HCT116 (cell line): ENCODE results near the gene ZKSCAN4. TPM values are rescaled to one million over a fixed set of nuclear protein-coding genes. Genes with fewer than 3 reads are reported as not detected.
A peak's percentile ranks its signal among the peaks of the same experiment; 100 is the strongest.

Source experiments
- ATAC-seq: fragments of 200-7000 bp; cut with Tn5 transposase; 2 replicates; pipeline ENCODE4 v1.9.1; 2020; ENCODE audit warnings: mild to moderate bottlenecking, moderate library complexity
- BruUV-seq: library from RNA; stranded (reverse); fragments of 400-500 nt; replicated peaks from 2 replicates; lab custom pipeline; 2021; lab: Mats Ljungman, UMichigan
- CTCF ChIA-PET: fragments of 300-600 bp; sonication (Branson Sonifier 250); formaldehyde crosslinking; loops from one replicate; lab custom pipeline; 2021; ENCODE audit warnings: antibody characterized with exemption; lab: Charles Lee
- POLR2A ChIA-PET: fragments of 300-600, 350-600 bp; sonication (Branson Sonifier 250); formaldehyde crosslinking; loops from one replicate; lab custom pipeline; 2021; ENCODE audit warnings: antibody characterized with exemption; lab: Charles Lee
- RAD21 ChIA-PET, 2 experiments: fragments of 300-600 bp; sonication (Branson Sonifier 250); formaldehyde crosslinking; loops; one replicate each; lab custom pipeline; 2023; ENCODE audit warnings: low total read pairs in 2 of 2; ENCODE audit not compliant: uncharacterized antibody in 2 of 2, unreplicated experiment in 2 of 2, low non-redundant PET in 1 of 2; lab: Charles Lee
- DNase-seq: peaks from one replicate; pipeline ENCODE4 v3.0.0-alpha.2; 2010; ENCODE audit warnings: low read depth, low spot score
- H2AFZ ChIP-seq: fragments of 200-600 bp; shearing (Covaris generic), sonication (generic); 2 replicates; pipeline ENCODE4 v1.6.1; 2017; ENCODE audit warnings: low read depth, mixed run types, mixed read lengths, antibody characterized with exemption, low read length; ENCODE audit not compliant: poor library complexity, severe bottlenecking
- H3K27ac ChIP-seq: 2 replicates; pipeline ENCODE4 v1.5.1; 2012; ENCODE audit warnings: low read depth, low read length
- H3K27me3 ChIP-seq: fragments of 200-600 bp; sonication (generic); 2 replicates; pipeline ENCODE4 v1.6.1; 2016; ENCODE audit warnings: mixed run types, low read length, mixed read lengths; ENCODE audit not compliant: insufficient read depth
- H3K36me3 ChIP-seq, 2 experiments: fragments of 200-500 bp in 1 of 2; fragments of 200-600 bp in 1 of 2; sonication (Bioruptor generic) in 1 of 2; sonication (generic) in 1 of 2; 2 replicates each; pipeline versions ENCODE4 v1.5.1 to v1.6.1; 2014 to 2016; ENCODE audit warnings: low read length in 2 of 2, inconsistent platforms in 1 of 2, mixed read lengths in 1 of 2, mixed run types in 1 of 2; ENCODE audit not compliant: insufficient read depth in 2 of 2, control insufficient read depth in 1 of 2
- H3K4me1 ChIP-seq, 2 experiments: fragments of 200-600 bp in 1 of 2; sonication (generic) in 1 of 2; 2 replicates each; pipeline versions ENCODE4 v1.5.1 to v1.6.1; 2012 to 2017; ENCODE audit warnings: low read length in 2 of 2, inconsistent platforms in 1 of 2, mild to moderate bottlenecking in 1 of 2, mixed read lengths in 1 of 2, mixed run types in 1 of 2, moderate library complexity in 1 of 2; ENCODE audit not compliant: insufficient read depth in 2 of 2, control insufficient read depth in 1 of 2
- H3K4me2 ChIP-seq: fragments of 200-600 bp; sonication (generic); 2 replicates; pipeline ENCODE4 v1.6.1; 2017; ENCODE audit warnings: mixed run types, low read length, mixed read lengths
- H3K4me3 ChIP-seq, 2 experiments: fragments of 200-600 bp in 1 of 2; sonication (generic) in 1 of 2; replicated peaks in 1 of 2; 2 replicates each; pipeline ENCODE4 v1.5.1; 2011 to 2016; ENCODE audit warnings: low read length in 2 of 2, control low read depth in 1 of 2, low read depth in 1 of 2, mild to moderate bottlenecking in 1 of 2, mixed read lengths in 1 of 2, mixed run types in 1 of 2
- H3K79me2 ChIP-seq: fragments of 200-600 bp; sonication (generic); 2 replicates; pipeline ENCODE4 v1.6.1; 2017; ENCODE audit warnings: mild to moderate bottlenecking, mixed run types, low read length, moderate library complexity, mixed read lengths; ENCODE audit not compliant: insufficient read depth
- H3K9ac ChIP-seq: fragments of 200-600 bp; sonication (generic); 2 replicates; pipeline ENCODE4 v1.6.1; 2016; ENCODE audit warnings: low read length, mixed read lengths
- H3K9me2 ChIP-seq: fragments of 200-600 bp; sonication (generic), shearing (Covaris generic); 2 replicates; pipeline ENCODE4 v1.6.1; 2017; ENCODE audit warnings: mixed run types, mild to moderate bottlenecking, moderate library complexity; ENCODE audit not compliant: insufficient read depth
- H3K9me3 ChIP-seq, 2 experiments: fragments of 200-500 bp in 1 of 2; fragments of 200-600 bp in 1 of 2; sonication (Bioruptor generic) in 1 of 2; sonication (generic) in 1 of 2; 2 replicates each; pipeline ENCODE4 v1.6.1; 2014 to 2017; ENCODE audit warnings: low read length in 2 of 2, mixed read lengths in 2 of 2, inconsistent platforms in 1 of 2, low read depth in 1 of 2, mild to moderate bottlenecking in 1 of 2, mixed run types in 1 of 2, moderate library complexity in 1 of 2; ENCODE audit not compliant: control insufficient read depth in 1 of 2, insufficient read depth in 1 of 2
- H4K20me1 ChIP-seq: fragments of 200-600 bp; sonication (generic), shearing (Covaris generic); 2 replicates; pipeline ENCODE4 v1.6.1; 2017; ENCODE audit warnings: mixed run types, mild to moderate bottlenecking, moderate library complexity; ENCODE audit not compliant: insufficient read depth
- ATF3 ChIP-seq: IDR thresholded peaks from 2 replicates; pipeline ENCODE4 v1.6.1; 2012
- CEBPB ChIP-seq: IDR thresholded peaks from 2 replicates; pipeline ENCODE4 v1.6.1; 2012; ENCODE audit warnings: low read depth
- ELF1 ChIP-seq: IDR thresholded peaks from 2 replicates; pipeline ENCODE4 v1.6.1; 2012; ENCODE audit warnings: low read depth, borderline replicate concordance
- EZH2 ChIP-seq: fragments of 200-600 bp; sonication (generic); IDR thresholded peaks from 2 replicates; pipeline ENCODE4 v1.6.1; 2017; ENCODE audit warnings: antibody characterized with exemption, mixed run types
- EZH2phosphoT487 ChIP-seq: fragments of 200-600 bp; IDR thresholded peaks from 2 replicates; pipeline ENCODE4 v1.6.1; 2018; ENCODE audit warnings: antibody characterized with exemption, borderline replicate concordance
- FOSL1 ChIP-seq: IDR thresholded peaks from 2 replicates; pipeline ENCODE4 v1.6.1; 2012; ENCODE audit warnings: low read depth
- JUND ChIP-seq: IDR thresholded peaks from 2 replicates; pipeline ENCODE4 v1.6.1; 2012
- MAX ChIP-seq: IDR thresholded peaks from 2 replicates; pipeline ENCODE4 v1.6.1; 2012
- POLR2A ChIP-seq: IDR thresholded peaks from 2 replicates; pipeline ENCODE4 v1.7.0; 2011; ENCODE audit warnings: borderline replicate concordance; ENCODE audit not compliant: insufficient read depth, insufficient read length; ENCODE audit errors: extremely low read depth
- POLR2AphosphoS5 ChIP-seq: IDR thresholded peaks from 2 replicates; pipeline ENCODE4 v1.6.1; 2011; ENCODE audit warnings: mild to moderate bottlenecking, low read depth, low read length, moderate library complexity
- RAD21 ChIP-seq: IDR thresholded peaks from 2 replicates; pipeline ENCODE4 v1.6.1; 2012; ENCODE audit warnings: low read depth, mild to moderate bottlenecking
- REST ChIP-seq: IDR thresholded peaks from 2 replicates; pipeline ENCODE4 v1.6.1; 2012; ENCODE audit warnings: low read depth
- SIN3A ChIP-seq: IDR thresholded peaks from 2 replicates; pipeline ENCODE4 v1.6.1; 2012; ENCODE audit warnings: low read depth
- SP1 ChIP-seq: IDR thresholded peaks from 2 replicates; pipeline ENCODE4 v1.6.1; 2012; ENCODE audit warnings: low read depth
- SRF ChIP-seq: IDR thresholded peaks from 2 replicates; pipeline ENCODE4 v1.6.1; 2012; ENCODE audit warnings: low read depth
- TCF7L2 ChIP-seq: IDR thresholded peaks from 2 replicates; pipeline ENCODE4 v1.7.0; 2011; ENCODE audit warnings: borderline replicate concordance, inconsistent platforms; ENCODE audit not compliant: insufficient read depth, insufficient read length; ENCODE audit errors: extremely low read depth
- YY1 ChIP-seq: IDR thresholded peaks from 2 replicates; pipeline ENCODE4 v1.6.1; 2011; ENCODE audit warnings: low read length, low read depth, moderate library complexity, mild to moderate bottlenecking; ENCODE audit not compliant: insufficient replicate concordance; ENCODE audit errors: extremely low read depth
- ZNF274 ChIP-seq: fragments of 200-500 bp; sonication (Bioruptor generic); IDR thresholded peaks from 2 replicates; pipeline ENCODE4 v1.6.1; 2014; ENCODE audit warnings: mild to moderate bottlenecking, low read depth, low read length, inconsistent platforms
- intact Hi-C: fragments of 100-400 bp; cut with micrococcal nuclease; formaldehyde crosslinking; loops from 2 replicates; pipeline ENCODE4 v1.10.0; 2022
- total RNA-seq: library from RNA; stranded (reverse); gene quantifications from one replicate; pipeline ENCODE4 v1.2.1, GENCODE V29; 2021; ENCODE audit not compliant: unreplicated experiment

ZKSCAN4 gene
- total RNA-seq, 1 experiment from 2014 or later: 4.8 TPM

GRCh38 chr6:28250747-28251146, 1.3 kb downstream of the ZKSCAN4 start:
- no peaks in the 10 kb centered on the region for H4K20me1 ChIP-seq
- POLR2A ChIA-PET: no interaction called here
- ATAC-seq: no peak
- no peak overlapping the region for H3K27ac ChIP-seq
- no peaks in the 10 kb centered on the region for H3K27me3 ChIP-seq
- peaks cover 6 to 8% of the 10 kb centered on the region in 2 experiments; a peak in 2 of 4 replicates for H3K36me3 ChIP-seq
- no TSS peak for BruUV-seq
- CTCF ChIA-PET: no interaction called here
- H3K4me3 ChIP-seq: peak overlapping the region; percentile 97 to 98
- H3K4me1 ChIP-seq: peaks cover 7 to 15% of the 10 kb centered on the region in 2 experiments; a peak in 3 of 4 replicates
- RAD21 ChIA-PET: no interaction called here
- no peak for DNase-seq
- intact Hi-C loops: no loop called here
- peak overlapping the region; percentile 86 for H3K4me2 ChIP-seq
- H3K79me2 ChIP-seq: peaks cover 12% of the 10 kb centered on the region
- no peak overlapping the region for H2AFZ ChIP-seq
- no peak for TF ChIP-seq SRF
- no peak for TF ChIP-seq EZH2
- no peak for TF ChIP-seq REST
- no peak for TF ChIP-seq MAX
- no peak for TF ChIP-seq JUND
- no peak for TF ChIP-seq SIN3A
- TF ChIP-seq SP1: no peak
- TF ChIP-seq RAD21: no peak
- TF ChIP-seq TCF7L2: no peak
- TF ChIP-seq YY1: no peak
- TF ChIP-seq ATF3: no peak
- no peak for TF ChIP-seq ELF1
- TF ChIP-seq CEBPB: no peak
- TF ChIP-seq POLR2AphosphoS5: no peak
- TF ChIP-seq POLR2A: no peak
- no peak for TF ChIP-seq ZNF274
- TF ChIP-seq FOSL1: no peak
- TF ChIP-seq EZH2phosphoT487: no peak
- no peaks in the 10 kb centered on the region for H3K9me3 ChIP-seq
- peak overlapping the region; percentile 81; the same call in 1 of the 2 replicates for H3K9ac ChIP-seq
- no peaks in the 10 kb centered on the region for H3K9me2 ChIP-seq
